H9 (cell line): ENCODE results near the gene ALDH2. TPM values are rescaled to one million over a fixed set of nuclear protein-coding genes. Genes with fewer than 3 reads are reported as not detected.
"Not testable (repeated sequence)": the region's sequence is repeated elsewhere in the genome, so short reads cannot be mapped to it uniquely, and the experiment has no call there.

Experiments used
- DNase-seq: peaks from one replicate; pipeline ENCODE4 v3.0.0-alpha.2; 2017
- H2AFZ ChIP-seq: one replicate; pipeline ENCODE4 v1.6.1; 2013; ENCODE audit warnings: mild to moderate bottlenecking, low read length, control low read depth, moderate library complexity
- H2AK5ac ChIP-seq: 2 replicates; pipeline ENCODE4 v1.6.1; 2013; ENCODE audit warnings: low read length, control low read depth, mixed read lengths; ENCODE audit not compliant: insufficient read length
- H2BK120ac ChIP-seq: one replicate; pipeline ENCODE4 v1.6.1; 2013; ENCODE audit warnings: low read depth, mild to moderate bottlenecking, low read length, control low read depth, inconsistent platforms; ENCODE audit not compliant: poor library complexity, severe bottlenecking
- H2BK12ac ChIP-seq: 2 replicates; pipeline ENCODE4 v1.6.1; 2013; ENCODE audit warnings: low read length, control low read depth, mixed read lengths, low read depth; ENCODE audit not compliant: insufficient read length
- H2BK15ac ChIP-seq: 2 replicates; pipeline ENCODE4 v1.6.1; 2013; ENCODE audit warnings: low read depth, low read length, control low read depth
- H2BK20ac ChIP-seq: one replicate; pipeline ENCODE4 v1.6.1; 2013; ENCODE audit warnings: low read depth, mild to moderate bottlenecking, low read length, control low read depth, inconsistent platforms; ENCODE audit not compliant: poor library complexity, severe bottlenecking
- H2BK5ac ChIP-seq: 2 replicates; pipeline ENCODE4 v1.6.1; 2013; ENCODE audit warnings: low read length, control low read depth, mixed read lengths; ENCODE audit not compliant: insufficient read length
- H3K14ac ChIP-seq: 2 replicates; pipeline ENCODE4 v1.6.1; 2013; ENCODE audit warnings: low read length, control low read depth; ENCODE audit not compliant: insufficient read depth
- H3K18ac ChIP-seq: 2 replicates; pipeline ENCODE4 v1.6.1; 2013; ENCODE audit warnings: low read depth, mild to moderate bottlenecking, mixed read lengths, low read length, control low read depth; ENCODE audit not compliant: insufficient read length
- H3K23ac ChIP-seq: 2 replicates; pipeline ENCODE4 v1.6.1; 2013; ENCODE audit warnings: low read length, control low read depth, mixed read lengths, low read depth; ENCODE audit not compliant: insufficient read length
- H3K23me2 ChIP-seq: 2 replicates; pipeline ENCODE4 v1.6.1; 2013; ENCODE audit warnings: low read depth, mild to moderate bottlenecking, mixed read lengths, low read length, control low read depth; ENCODE audit not compliant: insufficient read length, poor library complexity, severe bottlenecking
- H3K27ac ChIP-seq: 2 replicates; pipeline ENCODE4 v1.5.1; 2013; ENCODE audit warnings: low read length, control low read depth, mixed read lengths, low read depth; ENCODE audit not compliant: insufficient read length
- H3K27me3 ChIP-seq: 2 replicates; pipeline ENCODE4 v1.6.1; 2013; ENCODE audit warnings: low read length, control low read depth, inconsistent platforms; ENCODE audit not compliant: insufficient read depth
- H3K4ac ChIP-seq: 2 replicates; pipeline ENCODE4 v1.6.1; 2013; ENCODE audit warnings: low read depth, mild to moderate bottlenecking, control low read depth, inconsistent platforms, low read length, moderate library complexity
- H3K4me1 ChIP-seq: 2 replicates; pipeline ENCODE4 v1.6.1; 2013; ENCODE audit warnings: low read length, control low read depth, inconsistent platforms; ENCODE audit not compliant: insufficient read depth
- H3K4me2 ChIP-seq: 2 replicates; pipeline ENCODE4 v1.6.1; 2013; ENCODE audit warnings: low read length, control low read depth, mixed read lengths; ENCODE audit not compliant: insufficient read length, insufficient read depth
- H3K56ac ChIP-seq: 2 replicates; pipeline ENCODE4 v1.6.1; 2013; ENCODE audit warnings: low read depth, mild to moderate bottlenecking, mixed read lengths, low read length, control low read depth; ENCODE audit not compliant: insufficient read length
- H3K79me1 ChIP-seq: 2 replicates; pipeline ENCODE4 v1.6.1; 2013; ENCODE audit warnings: low read depth, mild to moderate bottlenecking, moderate library complexity, low read length, control low read depth, inconsistent platforms; ENCODE audit not compliant: insufficient read depth, poor library complexity, severe bottlenecking
- H3K79me2 ChIP-seq: 2 replicates; pipeline ENCODE4 v1.6.1; 2013; ENCODE audit warnings: low read length, control low read depth, inconsistent platforms; ENCODE audit not compliant: insufficient read depth
- H3K9ac ChIP-seq: 2 replicates; pipeline ENCODE4 v1.6.1; 2013; ENCODE audit warnings: low read length, control low read depth, mixed read lengths; ENCODE audit not compliant: insufficient read length; ENCODE audit errors: extremely low read depth
- H3K9me3 ChIP-seq: one replicate; pipeline ENCODE4 v1.6.1; 2013; ENCODE audit warnings: low read depth, low read length, inconsistent platforms; ENCODE audit not compliant: control insufficient read depth
- H3T11ph ChIP-seq: one replicate; pipeline ENCODE4 v1.6.1; 2013; ENCODE audit warnings: mild to moderate bottlenecking, low read length, control low read depth, inconsistent platforms
- H4K20me1 ChIP-seq: one replicate; pipeline ENCODE4 v1.6.1; 2013; ENCODE audit not compliant: control insufficient read depth, insufficient read length, insufficient read depth
- H4K5ac ChIP-seq: 2 replicates; pipeline ENCODE4 v1.6.1; 2013; ENCODE audit warnings: low read depth, mild to moderate bottlenecking, mixed read lengths, low read length, control low read depth; ENCODE audit not compliant: insufficient read length
- H4K8ac ChIP-seq: replicated peaks from 2 replicates; pipeline ENCODE4 v1.6.1; 2013; ENCODE audit warnings: low read length, control low read depth, mixed read lengths, low read depth; ENCODE audit not compliant: insufficient read length
- H4K91ac ChIP-seq: 2 replicates; pipeline ENCODE4 v1.6.1; 2013; ENCODE audit warnings: low read depth, mild to moderate bottlenecking, moderate library complexity, mixed read lengths, low read length, control low read depth; ENCODE audit not compliant: insufficient read length
- H3K27ac Mint-ChIP-seq, 3 experiments: 2 replicates in 2 of 3; 3 replicates in 1 of 3; pipeline ENCODE4 v1.8.0; 2020 to 2021; ENCODE audit warnings: mixed read lengths in 3 of 3, mild to moderate bottlenecking in 1 of 3, moderate library complexity in 1 of 3
- H3K27me3 Mint-ChIP-seq: 2 replicates; pipeline ENCODE4 v1.8.0; 2021; ENCODE audit warnings: low read depth, mild to moderate bottlenecking, moderate library complexity, mixed read lengths
- H3K36me3 Mint-ChIP-seq, 3 experiments: 2 replicates in 2 of 3; 3 replicates in 1 of 3; pipeline ENCODE4 v1.8.0; 2020 to 2021; ENCODE audit warnings: low read depth in 3 of 3, mixed read lengths in 3 of 3; ENCODE audit not compliant: insufficient read depth in 1 of 3
- H3K4me1 Mint-ChIP-seq, 2 experiments: 2 replicates each; pipeline ENCODE4 v1.8.0; 2020; ENCODE audit warnings: mixed read lengths in 2 of 2
- H3K4me3 Mint-ChIP-seq, 2 experiments: 2 replicates in 1 of 2; 3 replicates in 1 of 2; pipeline ENCODE4 v1.8.0; 2020 to 2021; ENCODE audit warnings: mild to moderate bottlenecking in 2 of 2, mixed read lengths in 2 of 2, moderate library complexity in 1 of 2
- H3K9me3 Mint-ChIP-seq, 2 experiments: 2 replicates in 1 of 2; 3 replicates in 1 of 2; pipeline ENCODE4 v1.8.0; 2020; ENCODE audit warnings: mild to moderate bottlenecking in 2 of 2, mixed read lengths in 2 of 2, moderate library complexity in 1 of 2
- CTCF ChIP-seq: fragments of 200-600 bp; sonication (generic); conservative IDR thresholded peaks from 3 replicates; pipeline ENCODE4 v1.8.0; 2021; ENCODE audit warnings: antibody characterized with exemption, mild to moderate bottlenecking
- WGBS: extraction: QIAGEN DNeasy Blood & Tissue Kit; methylation state at CpG from one replicate; pipeline ENCODE4 v1.1.7; 2013; ENCODE audit warnings: missing lambda C conversion rate, low lambda C conversion rate, mixed read lengths; ENCODE audit not compliant: insufficient read length; ENCODE audit errors: extremely low coverage; 5-methylcytosine and 5-hydroxymethylcytosine counted together
- total RNA-seq: library from RNA; stranded (reverse); gene quantifications from 2 replicates; pipeline ENCODE4 v1.2.1, GENCODE V29; 2021

Gene ALDH2
- total RNA-seq, 1 experiment from 2014 or later: 44.0 TPM

GRCh38 chr12:111816065-111816615 lies 49.4 kb downstream of the ALDH2 start:
- Histone ChIP-seq H2BK5ac (no peak overlapping the region), H2BK120ac (no peak overlapping the region), H3K27me3 (no peaks in the 10 kb centered on the region), H3K4me2 (no peak overlapping the region), H2AK5ac (no peak overlapping the region), H3K18ac (no peak overlapping the region), H3K14ac (no peak overlapping the region), H4K20me1 (no peaks in the 10 kb centered on the region), H3K27ac (no peak overlapping the region), H4K5ac (no peak overlapping the region), H2AFZ (no peak overlapping the region), H3K79me2 (no peaks in the 10 kb centered on the region), H4K8ac (no peak overlapping the region), H3K9me3 (no peaks in the 10 kb centered on the region), H3K23ac (no peak overlapping the region), H2BK15ac (no peak overlapping the region), H2BK20ac (no peak overlapping the region), H3K9ac (no peak overlapping the region), H2BK12ac (no peak overlapping the region), H3K4ac (no peak overlapping the region), H3K56ac (no peak overlapping the region), H3K4me1 (no peaks in the 10 kb centered on the region), H3K79me1 (no peaks in the 10 kb centered on the region), H3T11ph (no peak overlapping the region), H3K23me2 (no peaks in the 10 kb centered on the region), H4K91ac (no peak overlapping the region)
- Mint-ChIP-seq H3K27ac (no peak overlapping the region), H3K4me3 (no peak overlapping the region), H3K36me3 (peaks cover 5 to 7% (median 6%) of the 10 kb centered on the region in 3 experiments; a peak in 5 of 7 replicates), H3K4me1 (peaks cover 20 to 22% of the 10 kb centered on the region in 2 experiments), H3K9me3 (peaks cover 4% of the 10 kb centered on the region in 2 experiments; a peak in 4 of 5 replicates), H3K27me3 (no peaks in the 10 kb centered on the region; the same call in 1 of the 2 replicates)
- WGBS: no CpG with 5 or more reads among the region's 6 CpGs
- TF ChIP-seq CTCF: no peak
- DNase-seq: no peak

GRCh38 chr12:111816898-111817297 lies 50.2 kb downstream of the ALDH2 start:
- H4K91ac ChIP-seq, H3K36me3 Mint-ChIP-seq, H3K14ac ChIP-seq, H3K9ac ChIP-seq, H3K56ac ChIP-seq, H3K4me3 Mint-ChIP-seq, H3K79me2 ChIP-seq, H3K4ac ChIP-seq, H3K18ac ChIP-seq, H3K4me2 ChIP-seq, H2BK15ac ChIP-seq, H2BK20ac ChIP-seq, H3K27ac ChIP-seq, H3K27me3 Mint-ChIP-seq, H4K5ac ChIP-seq, H3K27ac Mint-ChIP-seq, H3T11ph ChIP-seq, H2BK120ac ChIP-seq, H4K20me1 ChIP-seq, H4K8ac ChIP-seq, H2AFZ ChIP-seq, H3K23ac ChIP-seq, H2BK5ac ChIP-seq, H3K9me3 Mint-ChIP-seq, H3K27me3 ChIP-seq, H2AK5ac ChIP-seq, H3K9me3 ChIP-seq, H2BK12ac ChIP-seq, H3K23me2 ChIP-seq, DNase-seq, H3K79me1 ChIP-seq, H3K4me1 ChIP-seq: not testable (repeated sequence)
- WGBS: no CpG with 5 or more reads among the region's 3 CpGs
- peaks cover 28 to 30% of the 10 kb centered on the region in 2 experiments for H3K4me1 Mint-ChIP-seq
